ENCODE measurements around the gene TCERG1L.

- TF ChIP-seq POLR2A (IDR thresholded peaks at IDR 0.05; ENCODE audit: low read depth, low read length) (no peak), TAF1 (IDR thresholded peaks at IDR 0.05; ENCODE audit: borderline replicate concordance, low read depth, low read length) (no peak)
These were observed 188.0 kb downstream of the TCERG1L start for GRCh38 chr10:131123496-131123895.
